Gastroesophageal sphincter (tissue), 3 donors: Measurements from ENCODE around the gene HELZ.
"Not testable (repeated sequence)": the region's sequence is repeated elsewhere in the genome, so short reads cannot be mapped to it uniquely, and the experiment has no call there.

ENCODE experiments used
- CTCF ChIP-seq, 4 experiments: fragments of 200-600 bp in 2 of 4; fragments of 450-650 bp in 2 of 4; sonication (generic) in 1 of 4; IDR thresholded peaks; one replicate each; pipeline ENCODE4 v1.5.1; 2017 to 2019; ENCODE audit warnings: antibody characterized with exemption in 4 of 4, mild to moderate bottlenecking in 2 of 4, moderate library complexity in 2 of 4
- POLR2A ChIP-seq, 2 donors: fragments of 450-650 bp; IDR thresholded peaks; one replicate each; pipeline ENCODE4 v1.6.1; 2017; ENCODE audit warnings: antibody characterized with exemption in 2 of 2, mild to moderate bottlenecking in 2 of 2, moderate library complexity in 1 of 2

DNA sequence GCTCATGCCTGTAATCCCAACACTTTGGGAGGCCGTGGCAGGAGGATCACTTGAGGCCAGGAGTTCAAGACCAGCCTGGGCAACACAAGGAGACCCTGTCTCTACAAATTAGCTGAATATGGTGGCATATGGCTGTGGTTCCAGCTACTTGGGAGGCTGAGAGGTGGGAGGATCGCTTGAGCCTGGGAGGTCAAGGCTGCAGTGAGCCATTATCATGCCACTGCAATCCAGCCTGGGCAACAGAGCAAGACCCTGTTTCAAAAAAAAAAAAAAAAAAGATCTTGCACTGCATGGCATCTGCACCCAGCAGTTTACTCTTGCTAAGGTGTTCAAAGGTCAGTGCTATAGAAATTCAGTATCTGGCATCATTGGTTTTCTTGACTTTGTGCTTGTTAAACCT, 26.2 kb upstream of the HELZ start:
- not testable (repeated sequence) for TF ChIP-seq CTCF, POLR2A (IDR thresholded peaks at IDR 0.05)
